Myocyte (in vitro differentiated cells): ENCODE results near the gene ADCY2. TPM values are rescaled to one million over a fixed set of nuclear protein-coding genes. Genes with fewer than 3 reads are reported as not detected.

ENCODE experiments used
- DNase-seq: peaks from one replicate; pipeline ENCODE4 v3.0.0-alpha.2; 2012; ENCODE audit warnings: low read depth
- total RNA-seq: library from RNA; depleted of rRNA; stranded (reverse); fragments of >200 nt; gene quantifications from 2 replicates; pipeline ENCODE4 v1.2.3, GENCODE V29; 2014

ADCY2 gene
- total RNA-seq, 1 donor from 2014 or later: not detected

GRCh38 chr5:7501061-7501460 is 105.1 kb downstream of the ADCY2 start:
- DNase-seq: no peak

- no peak for DNase-seq
Measured at GRCh38 chr5:7503564-7503963, 107.6 kb downstream of the ADCY2 start.

GRCh38 chr5:7515284-7515914 is 119.5 kb downstream of the ADCY2 start:
- DNase-seq: no peak

DNA sequence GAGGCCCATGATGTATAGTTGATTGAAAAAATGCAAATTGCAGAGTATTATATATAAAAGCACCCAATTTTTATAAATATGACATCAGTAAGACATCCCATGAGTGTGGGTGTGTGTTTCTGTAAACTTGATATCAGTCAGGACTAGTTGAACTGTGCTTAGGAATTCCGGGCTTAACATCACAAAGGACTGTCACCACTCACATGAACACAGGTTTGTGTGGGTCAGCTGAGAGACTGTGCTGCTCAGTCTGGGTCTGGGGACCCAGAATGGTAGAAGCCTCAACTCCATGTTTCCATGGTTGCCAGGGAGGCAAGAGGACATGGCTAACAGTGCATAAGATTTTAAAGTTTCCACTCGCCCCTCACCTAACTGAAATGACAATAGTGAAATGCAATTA is 120.3 kb downstream of the ADCY2 start:
- DNase-seq: no peak

DNA sequence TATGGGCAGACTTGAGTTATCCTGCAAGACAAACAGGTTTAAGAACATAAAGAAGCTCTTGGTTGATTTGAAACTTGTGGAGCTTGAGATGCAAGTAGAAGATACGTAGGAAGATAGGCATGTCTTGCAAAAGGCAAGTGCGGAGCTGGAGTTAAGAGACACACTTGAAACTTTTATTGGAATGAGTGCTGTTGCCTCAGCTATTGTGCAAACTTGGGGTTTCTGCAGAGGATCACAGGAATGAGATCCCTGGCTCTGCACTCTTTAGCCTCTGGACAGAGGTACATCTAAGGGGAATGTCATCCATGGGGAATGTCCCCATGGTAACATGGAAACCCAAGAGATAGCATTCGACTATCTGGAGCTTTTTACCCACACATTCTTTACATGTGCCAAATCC is 121.1 kb downstream of the ADCY2 start:
- no peak for DNase-seq

DNA sequence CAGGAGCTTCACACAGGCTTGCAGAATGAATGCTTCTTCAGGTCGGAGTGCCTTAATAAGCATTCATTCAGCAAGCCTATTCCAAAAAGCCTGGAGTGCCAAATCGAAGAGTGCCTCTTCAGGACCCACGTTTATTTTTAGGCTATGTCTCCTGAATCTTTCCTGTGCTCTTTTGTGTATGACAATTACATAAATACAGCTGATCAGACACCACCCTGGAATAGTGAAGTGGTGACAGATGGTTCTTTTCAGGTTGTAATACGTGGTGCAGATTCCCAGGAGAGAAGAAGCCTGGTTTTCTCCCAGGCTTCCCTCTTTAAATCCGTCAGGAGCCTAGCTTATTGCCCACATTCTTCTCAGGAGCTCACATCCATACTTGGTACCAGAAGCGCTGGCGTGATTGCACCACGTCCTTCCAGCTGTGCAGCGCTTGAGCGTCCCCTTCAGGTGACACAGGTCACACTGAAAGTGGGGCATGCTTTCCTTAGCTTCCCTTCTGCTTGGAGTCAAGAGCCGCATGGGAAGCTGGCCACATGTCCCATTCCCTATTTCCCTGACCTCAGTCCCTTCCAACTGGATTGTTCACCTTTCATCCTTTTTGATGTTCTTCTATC is 123.1 kb downstream of the ADCY2 start:
- no peak for DNase-seq

DNA sequence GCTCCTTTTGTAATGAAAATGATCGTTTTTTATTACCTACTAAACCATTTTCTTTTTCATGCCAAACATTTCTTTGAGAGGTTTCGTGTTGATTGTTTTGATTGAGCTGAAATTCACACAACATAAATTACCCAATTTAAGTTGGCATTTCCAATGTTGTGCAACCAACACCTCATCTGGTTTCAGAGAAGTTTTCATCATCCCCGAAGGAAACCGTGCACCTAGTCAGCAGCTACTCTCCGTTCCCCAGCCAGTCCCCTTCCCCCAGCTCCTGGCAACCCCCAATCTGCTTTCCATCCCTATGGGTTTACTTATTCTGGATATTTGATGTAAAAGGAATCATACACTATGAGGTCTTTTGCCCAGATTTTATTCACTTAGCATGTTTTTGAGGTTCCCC is 123.6 kb downstream of the ADCY2 start:
- no peak for DNase-seq

- DNase-seq: no peak
Measured at GRCh38 chr5:7529880-7530279, 133.9 kb downstream of the ADCY2 start.

GRCh38 chr5:7533941-7534340 is 138.0 kb downstream of the ADCY2 start:
- DNase-seq: no peak

GRCh38 chr5:7534505-7534904 is 138.6 kb downstream of the ADCY2 start:
- DNase-seq: no peak

DNA sequence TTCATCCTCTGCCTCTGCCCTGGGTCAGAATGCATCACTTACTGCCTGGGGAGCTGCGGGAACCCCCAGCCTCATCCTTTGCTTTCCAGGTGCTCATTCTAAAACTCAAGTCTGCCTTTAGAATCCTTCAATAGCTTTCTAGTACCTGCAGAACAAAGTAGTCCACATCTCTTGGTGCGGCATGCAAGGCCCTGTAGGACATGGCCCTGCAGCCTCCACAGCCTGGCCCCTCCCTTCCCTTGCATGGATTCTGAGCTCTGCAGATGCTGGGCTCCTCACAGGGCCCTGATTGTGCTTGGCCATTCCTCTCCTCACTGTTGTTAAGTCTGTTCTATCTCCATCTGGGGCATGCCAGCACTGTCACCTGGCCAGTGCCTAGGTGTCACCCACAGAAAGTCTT is 141.6 kb downstream of the ADCY2 start:
- no peak for DNase-seq

DNA sequence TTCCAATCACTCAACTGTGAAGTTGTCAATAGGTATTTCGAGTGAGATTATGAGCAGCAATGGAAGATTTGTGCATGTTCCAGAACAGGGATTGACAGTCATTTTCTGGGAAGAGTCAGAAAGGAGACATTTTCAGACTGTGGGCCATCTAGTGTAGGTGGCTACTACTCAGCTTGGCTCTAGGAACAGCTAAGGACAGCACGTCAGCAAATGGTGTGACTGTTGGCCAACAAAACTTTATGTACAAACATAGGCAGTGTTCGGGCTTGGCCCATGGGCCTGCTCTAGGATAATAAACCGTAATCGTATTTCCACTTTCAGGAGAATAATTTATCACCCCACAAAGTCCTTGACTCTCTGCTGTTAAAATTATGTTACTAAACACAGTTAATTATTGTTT is 143.6 kb downstream of the ADCY2 start:
- DNase-seq: no peak

- no peak for DNase-seq
Measured at GRCh38 chr5:7540736-7541485, 145.0 kb downstream of the ADCY2 start.

DNA sequence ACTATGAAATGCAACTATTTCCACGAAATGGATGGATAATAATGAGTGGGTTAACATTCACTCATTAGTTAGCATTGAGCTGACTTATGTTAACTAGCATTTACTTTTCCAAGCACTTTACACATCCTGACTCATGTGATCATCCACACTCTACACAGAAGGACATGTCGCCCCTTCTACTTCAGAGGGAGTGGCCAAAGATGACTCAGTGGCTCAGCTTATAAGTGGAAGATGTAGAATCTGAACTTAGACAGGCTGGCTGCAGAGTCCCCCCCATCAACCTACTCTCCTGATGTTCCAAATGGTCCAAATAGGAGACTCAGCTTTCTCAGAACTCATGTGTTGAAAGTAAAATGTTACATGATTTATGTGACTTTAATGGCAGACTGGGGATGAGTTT is 146.0 kb downstream of the ADCY2 start:
- DNase-seq: no peak

GRCh38 chr5:7546555-7546954 is 150.6 kb downstream of the ADCY2 start:
- DNase-seq: no peak

DNA sequence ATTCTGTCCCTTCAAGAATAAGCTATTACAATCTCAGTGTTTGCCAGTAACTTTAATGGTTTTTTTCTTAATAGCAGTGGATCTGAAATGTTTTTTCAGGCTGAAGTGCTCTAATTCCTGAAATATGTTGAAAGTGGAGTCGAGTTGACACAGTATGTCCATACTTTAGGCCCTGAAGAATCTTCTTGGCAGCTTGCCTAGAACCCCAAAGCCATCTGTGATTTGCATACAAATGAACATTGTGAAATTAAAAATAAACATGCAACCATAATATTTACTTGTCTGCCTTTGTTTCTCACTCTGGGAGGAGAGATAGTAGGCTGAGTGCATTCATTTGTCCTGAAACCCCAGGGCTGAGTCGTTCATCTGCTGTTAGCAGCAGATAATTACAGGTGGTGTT is 152.7 kb downstream of the ADCY2 start:
- no peak for DNase-seq

- no peak for DNase-seq
Measured at GRCh38 chr5:7565559-7565958, 169.6 kb downstream of the ADCY2 start.

GRCh38 chr5:7576023-7576715 is 180.2 kb downstream of the ADCY2 start:
- DNase-seq: no peak

DNA sequence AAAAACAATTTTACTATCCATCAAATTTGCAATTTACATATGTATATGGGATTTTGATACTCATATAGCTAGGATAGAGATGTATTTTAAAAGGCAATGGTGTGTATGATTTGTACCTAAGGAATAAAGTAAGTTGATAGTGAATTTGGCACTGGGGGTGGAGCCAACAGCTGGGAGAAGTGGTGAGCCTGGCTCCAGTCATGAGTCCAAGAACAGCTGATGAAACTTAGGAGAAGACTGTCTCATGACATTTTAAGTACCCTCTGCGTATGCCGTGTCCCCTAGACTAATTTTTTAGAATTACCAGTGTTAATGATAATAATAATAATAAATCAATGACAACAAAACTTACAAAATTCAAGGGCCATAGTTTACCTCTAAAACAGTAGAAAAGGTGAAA is 181.4 kb downstream of the ADCY2 start:
- no peak for DNase-seq

- DNase-seq: no peak
Measured at GRCh38 chr5:7578071-7578470, 182.1 kb downstream of the ADCY2 start.

- DNase-seq: no peak
Measured at GRCh38 chr5:7584749-7585148, 188.8 kb downstream of the ADCY2 start.

GRCh38 chr5:7585807-7586206 is 189.9 kb downstream of the ADCY2 start:
- no peak for DNase-seq
